ENCODE data around the gene ASB1.

DNA sequence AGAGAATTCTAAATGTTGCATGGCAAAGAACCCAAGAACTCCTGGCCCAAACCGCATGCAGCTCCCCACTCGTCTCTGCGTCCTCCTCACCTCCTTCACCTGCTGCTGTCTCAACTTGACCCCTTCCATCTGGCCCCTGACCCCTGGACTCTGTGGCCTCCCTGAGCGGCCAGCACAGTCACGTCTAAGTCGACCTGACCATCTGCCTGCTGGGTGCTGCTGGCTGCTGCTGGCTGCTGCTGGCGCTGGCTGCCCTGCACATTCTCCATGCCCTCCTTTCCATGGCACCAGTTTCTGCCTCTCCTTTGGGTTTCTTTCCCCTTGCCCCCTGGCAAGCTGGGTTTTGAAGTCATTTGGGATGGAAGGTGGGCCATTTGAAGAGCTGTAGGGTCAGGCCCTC lies 30.1 kb upstream of the ASB1 start:
- TF ChIP-seq, protein P1, sequence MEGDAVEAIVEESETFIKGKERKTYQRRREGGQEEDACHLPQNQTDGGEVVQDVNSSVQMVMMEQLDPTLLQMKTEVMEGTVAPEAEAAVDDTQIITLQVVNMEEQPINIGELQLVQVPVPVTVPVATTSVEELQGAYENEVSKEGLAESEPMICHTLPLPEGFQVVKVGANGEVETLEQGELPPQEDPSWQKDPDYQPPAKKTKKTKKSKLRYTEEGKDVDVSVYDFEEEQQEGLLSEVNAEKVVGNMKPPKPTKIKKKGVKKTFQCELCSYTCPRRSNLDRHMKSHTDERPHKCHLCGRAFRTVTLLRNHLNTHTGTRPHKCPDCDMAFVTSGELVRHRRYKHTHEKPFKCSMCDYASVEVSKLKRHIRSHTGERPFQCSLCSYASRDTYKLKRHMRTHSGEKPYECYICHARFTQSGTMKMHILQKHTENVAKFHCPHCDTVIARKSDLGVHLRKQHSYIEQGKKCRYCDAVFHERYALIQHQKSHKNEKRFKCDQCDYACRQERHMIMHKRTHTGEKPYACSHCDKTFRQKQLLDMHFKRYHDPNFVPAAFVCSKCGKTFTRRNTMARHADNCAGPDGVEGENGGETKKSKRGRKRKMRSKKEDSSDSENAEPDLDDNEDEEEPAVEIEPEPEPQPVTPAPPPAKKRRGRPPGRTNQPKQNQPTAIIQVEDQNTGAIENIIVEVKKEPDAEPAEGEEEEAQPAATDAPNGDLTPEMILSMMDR (IDR thresholded peaks at IDR 0.05; ENCODE audit: low read length) = no peak
- no peak for TF ChIP-seq EZH2 (optimal IDR thresholded peaks at IDR 0.05; ENCODE audit: low read depth, low read length)

Data from MM.1S (cell line).